Sigmoid colon (tissue), 4 donors: ENCODE data around the gene FGFR4.

Experiments used
- POLR2A ChIP-seq, 2 donors: fragments of 450-650 bp; IDR thresholded peaks; one replicate each; pipeline ENCODE4 v1.6.1; 2016; ENCODE audit warnings: antibody characterized with exemption in 2 of 2, mild to moderate bottlenecking in 2 of 2, moderate library complexity in 2 of 2
- POLR2AphosphoS5 ChIP-seq, 4 donors: sonication (generic); formaldehyde crosslinking; IDR thresholded peaks; one replicate each; pipeline ENCODE4 v1.6.1; 2017; ENCODE audit warnings: antibody characterized with exemption in 4 of 4
- TF ChIP-seq, protein P1 (sequence below), 4 experiments: fragments of 450-650 bp in 3 of 4; fragments of 200-600 bp in 1 of 4; IDR thresholded peaks; one replicate each; pipeline ENCODE4 v1.5.1; 2016 to 2019; ENCODE audit warnings: antibody characterized with exemption in 4 of 4, mild to moderate bottlenecking in 3 of 4, moderate library complexity in 2 of 4

DNA sequence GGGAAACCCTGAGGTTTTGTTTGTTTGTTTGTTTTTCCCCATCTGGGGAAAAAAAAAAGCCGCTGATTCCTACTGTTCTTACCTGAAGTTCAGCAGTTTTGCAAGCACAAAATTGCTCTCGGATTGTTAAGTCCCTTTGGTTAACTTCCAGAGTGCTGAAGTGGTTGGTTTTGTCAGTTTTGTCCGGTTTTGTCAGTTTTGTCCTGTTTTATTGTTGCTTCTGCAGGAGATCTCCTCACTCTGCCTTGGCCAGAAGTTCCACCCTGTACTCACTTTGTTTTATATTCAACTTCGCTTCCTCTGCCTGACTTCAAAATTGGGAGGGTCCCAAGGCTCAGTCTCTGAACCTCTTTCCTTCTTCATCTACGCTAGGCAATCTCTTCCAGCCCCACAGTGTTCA is 49.8 kb upstream of the FGFR4 start:
- TF ChIP-seq, protein P1, sequence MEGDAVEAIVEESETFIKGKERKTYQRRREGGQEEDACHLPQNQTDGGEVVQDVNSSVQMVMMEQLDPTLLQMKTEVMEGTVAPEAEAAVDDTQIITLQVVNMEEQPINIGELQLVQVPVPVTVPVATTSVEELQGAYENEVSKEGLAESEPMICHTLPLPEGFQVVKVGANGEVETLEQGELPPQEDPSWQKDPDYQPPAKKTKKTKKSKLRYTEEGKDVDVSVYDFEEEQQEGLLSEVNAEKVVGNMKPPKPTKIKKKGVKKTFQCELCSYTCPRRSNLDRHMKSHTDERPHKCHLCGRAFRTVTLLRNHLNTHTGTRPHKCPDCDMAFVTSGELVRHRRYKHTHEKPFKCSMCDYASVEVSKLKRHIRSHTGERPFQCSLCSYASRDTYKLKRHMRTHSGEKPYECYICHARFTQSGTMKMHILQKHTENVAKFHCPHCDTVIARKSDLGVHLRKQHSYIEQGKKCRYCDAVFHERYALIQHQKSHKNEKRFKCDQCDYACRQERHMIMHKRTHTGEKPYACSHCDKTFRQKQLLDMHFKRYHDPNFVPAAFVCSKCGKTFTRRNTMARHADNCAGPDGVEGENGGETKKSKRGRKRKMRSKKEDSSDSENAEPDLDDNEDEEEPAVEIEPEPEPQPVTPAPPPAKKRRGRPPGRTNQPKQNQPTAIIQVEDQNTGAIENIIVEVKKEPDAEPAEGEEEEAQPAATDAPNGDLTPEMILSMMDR (IDR thresholded peaks at IDR 0.05): no peak
- TF ChIP-seq POLR2A (IDR thresholded peaks at IDR 0.05) (no peak), POLR2AphosphoS5 (IDR thresholded peaks at IDR 0.05) (no peak)
